HL-60 (cell line): ENCODE data around the gene CYTH1.

ENCODE experiments used
- DNase-seq, 2 experiments: peaks; one replicate each; pipeline ENCODE4 v3.0.0-alpha.2; 2010 to 2020; ENCODE audit warnings: low read depth in 1 of 2, low spot score in 1 of 2
- H3K27ac ChIP-seq: fragments of 250-450 bp; sonication (Bioruptor Pico); replicated peaks from 2 replicates; pipeline ENCODE4 v1.5.1; 2020; ENCODE audit warnings: mild to moderate bottlenecking, moderate library complexity
- H3K27me3 ChIP-seq: fragments of 250-450 bp; sonication (Bioruptor Pico); 2 replicates; pipeline ENCODE4 v1.5.1; 2021; ENCODE audit warnings: mild to moderate bottlenecking, moderate library complexity; ENCODE audit not compliant: insufficient read depth, poor library complexity, severe bottlenecking
- H3K4me3 ChIP-seq: replicated peaks from 2 replicates; pipeline ENCODE4 v1.5.1; 2011; ENCODE audit warnings: mild to moderate bottlenecking, control low read depth, low read length; ENCODE audit not compliant: insufficient read depth
- GABPA ChIP-seq: IDR thresholded peaks from 2 replicates; pipeline ENCODE4 v1.6.1; 2012; ENCODE audit warnings: low read depth
- POLR2AphosphoS5 ChIP-seq: IDR thresholded peaks from 2 replicates; pipeline ENCODE4 v1.6.1; 2012; ENCODE audit warnings: low read depth
- SPI1 ChIP-seq: IDR thresholded peaks from 2 replicates; pipeline ENCODE4 v1.6.1; 2012; ENCODE audit warnings: low read depth, mild to moderate bottlenecking, borderline replicate concordance
- TF ChIP-seq, protein P1 (sequence below): IDR thresholded peaks from one replicate; pipeline ENCODE4 v1.5.1; 2011; ENCODE audit warnings: low read length, control low read depth, inconsistent platforms; ENCODE audit not compliant: insufficient read depth
- TF ChIP-seq, protein P2 (sequence below): IDR thresholded peaks from 2 replicates; pipeline ENCODE4 v1.6.1; 2012; ENCODE audit warnings: low read depth; ENCODE audit not compliant: insufficient replicate concordance

The CYTH1 gene

DNA sequence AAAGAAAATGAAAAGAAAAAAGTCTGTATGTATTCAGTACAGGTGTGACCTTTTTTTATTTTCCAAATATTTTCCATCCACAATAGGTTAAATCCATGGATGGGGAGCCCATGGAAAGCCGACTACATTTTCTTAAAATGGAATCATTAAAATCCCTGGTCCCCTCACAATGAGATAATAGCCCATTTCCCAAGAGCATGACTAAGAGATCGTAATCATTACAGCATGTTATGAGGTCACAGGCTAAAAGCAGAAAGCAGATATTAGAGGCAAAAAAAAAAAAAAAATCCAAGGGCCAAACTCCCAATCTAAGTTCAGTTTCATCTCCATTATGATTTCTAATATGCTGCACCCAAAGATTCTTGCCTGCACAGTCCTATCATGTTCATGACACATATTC, 44.7 kb downstream of the CYTH1 start:
- TF ChIP-seq GABPA (no peak), SPI1 (no peak), POLR2AphosphoS5 (no peak)
- TF ChIP-seq, protein P1, sequence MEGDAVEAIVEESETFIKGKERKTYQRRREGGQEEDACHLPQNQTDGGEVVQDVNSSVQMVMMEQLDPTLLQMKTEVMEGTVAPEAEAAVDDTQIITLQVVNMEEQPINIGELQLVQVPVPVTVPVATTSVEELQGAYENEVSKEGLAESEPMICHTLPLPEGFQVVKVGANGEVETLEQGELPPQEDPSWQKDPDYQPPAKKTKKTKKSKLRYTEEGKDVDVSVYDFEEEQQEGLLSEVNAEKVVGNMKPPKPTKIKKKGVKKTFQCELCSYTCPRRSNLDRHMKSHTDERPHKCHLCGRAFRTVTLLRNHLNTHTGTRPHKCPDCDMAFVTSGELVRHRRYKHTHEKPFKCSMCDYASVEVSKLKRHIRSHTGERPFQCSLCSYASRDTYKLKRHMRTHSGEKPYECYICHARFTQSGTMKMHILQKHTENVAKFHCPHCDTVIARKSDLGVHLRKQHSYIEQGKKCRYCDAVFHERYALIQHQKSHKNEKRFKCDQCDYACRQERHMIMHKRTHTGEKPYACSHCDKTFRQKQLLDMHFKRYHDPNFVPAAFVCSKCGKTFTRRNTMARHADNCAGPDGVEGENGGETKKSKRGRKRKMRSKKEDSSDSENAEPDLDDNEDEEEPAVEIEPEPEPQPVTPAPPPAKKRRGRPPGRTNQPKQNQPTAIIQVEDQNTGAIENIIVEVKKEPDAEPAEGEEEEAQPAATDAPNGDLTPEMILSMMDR, result no peak
- TF ChIP-seq, protein P2, sequence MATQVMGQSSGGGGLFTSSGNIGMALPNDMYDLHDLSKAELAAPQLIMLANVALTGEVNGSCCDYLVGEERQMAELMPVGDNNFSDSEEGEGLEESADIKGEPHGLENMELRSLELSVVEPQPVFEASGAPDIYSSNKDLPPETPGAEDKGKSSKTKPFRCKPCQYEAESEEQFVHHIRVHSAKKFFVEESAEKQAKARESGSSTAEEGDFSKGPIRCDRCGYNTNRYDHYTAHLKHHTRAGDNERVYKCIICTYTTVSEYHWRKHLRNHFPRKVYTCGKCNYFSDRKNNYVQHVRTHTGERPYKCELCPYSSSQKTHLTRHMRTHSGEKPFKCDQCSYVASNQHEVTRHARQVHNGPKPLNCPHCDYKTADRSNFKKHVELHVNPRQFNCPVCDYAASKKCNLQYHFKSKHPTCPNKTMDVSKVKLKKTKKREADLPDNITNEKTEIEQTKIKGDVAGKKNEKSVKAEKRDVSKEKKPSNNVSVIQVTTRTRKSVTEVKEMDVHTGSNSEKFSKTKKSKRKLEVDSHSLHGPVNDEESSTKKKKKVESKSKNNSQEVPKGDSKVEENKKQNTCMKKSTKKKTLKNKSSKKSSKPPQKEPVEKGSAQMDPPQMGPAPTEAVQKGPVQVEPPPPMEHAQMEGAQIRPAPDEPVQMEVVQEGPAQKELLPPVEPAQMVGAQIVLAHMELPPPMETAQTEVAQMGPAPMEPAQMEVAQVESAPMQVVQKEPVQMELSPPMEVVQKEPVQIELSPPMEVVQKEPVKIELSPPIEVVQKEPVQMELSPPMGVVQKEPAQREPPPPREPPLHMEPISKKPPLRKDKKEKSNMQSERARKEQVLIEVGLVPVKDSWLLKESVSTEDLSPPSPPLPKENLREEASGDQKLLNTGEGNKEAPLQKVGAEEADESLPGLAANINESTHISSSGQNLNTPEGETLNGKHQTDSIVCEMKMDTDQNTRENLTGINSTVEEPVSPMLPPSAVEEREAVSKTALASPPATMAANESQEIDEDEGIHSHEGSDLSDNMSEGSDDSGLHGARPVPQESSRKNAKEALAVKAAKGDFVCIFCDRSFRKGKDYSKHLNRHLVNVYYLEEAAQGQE, result no peak
- H3K27me3 ChIP-seq, result no peaks in the 10 kb centered on the region
- H3K4me3 ChIP-seq, result no peak overlapping the region
- peak in 1 of 2 experiments; percentile 25 for DNase-seq
- peak overlapping the region; percentile 54; the same call in 1 of the 2 replicates for H3K27ac ChIP-seq

- peak overlapping the region; percentile 56 for H3K4me3 ChIP-seq
- H3K27ac ChIP-seq, result peak overlapping the region; percentile 54
- TF ChIP-seq, protein P2, result peak; percentile 48
- no peak for TF ChIP-seq POLR2AphosphoS5
- no peaks in the 10 kb centered on the region for H3K27me3 ChIP-seq
- peak; percentile 51 to 88 for DNase-seq
Measured at GRCh38 chr17:78736526-78737079, 45.5 kb downstream of the CYTH1 start.

DNA sequence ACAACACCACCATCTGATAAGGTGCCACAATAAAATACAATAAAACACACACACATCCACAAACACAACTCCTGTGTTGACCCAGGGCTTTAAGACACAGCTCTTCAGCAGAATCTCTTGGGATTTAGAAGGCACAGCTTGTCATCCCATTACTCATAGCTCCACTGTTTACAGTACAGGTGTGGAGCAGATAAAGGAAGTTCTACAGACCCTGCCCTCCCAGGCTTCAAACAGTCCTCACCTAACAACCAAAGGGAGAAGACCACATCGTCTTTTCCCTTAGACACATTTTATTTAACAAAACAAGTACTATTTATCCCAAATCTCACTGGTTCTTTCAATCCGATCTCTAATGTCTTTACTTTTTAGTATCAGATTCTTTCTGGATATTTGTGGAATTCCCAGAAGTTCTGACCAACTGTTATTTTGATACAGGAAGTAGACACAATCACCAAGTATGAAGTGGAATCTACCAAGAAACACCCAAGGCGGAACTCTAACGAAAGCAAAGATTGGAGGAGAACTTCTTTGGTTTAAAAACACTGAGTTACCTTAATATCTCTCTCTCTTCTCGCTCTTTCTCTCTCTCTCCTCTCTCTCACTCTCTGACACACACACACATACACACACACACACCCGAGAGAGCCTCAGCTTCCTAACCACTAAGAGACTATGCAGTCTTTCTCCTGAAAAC, 46.1 kb downstream of the CYTH1 start:
- peak in 1 of 2 experiments; percentile 20 for DNase-seq
- Histone ChIP-seq H3K27ac (peak overlapping the region; percentile 54), H3K27me3 (no peaks in the 10 kb centered on the region), H3K4me3 (peak overlapping the region; percentile 56)
- TF ChIP-seq, protein P2, result no peak
- no peak for TF ChIP-seq SPI1
- TF ChIP-seq POLR2AphosphoS5, result no peak
- TF ChIP-seq, protein P1, result no peak
- TF ChIP-seq GABPA, result no peak
